NCI-H1105 (cell line): ENCODE data around the gene RIMBP2.
"Not testable (repeated sequence)": the region's sequence is repeated elsewhere in the genome, so short reads cannot be mapped to it uniquely, and the experiment has no call there.

Source experiments
- DNase-seq: peaks from one replicate; lab custom pipeline; 2025; lab: John Stamatoyannopoulos, UW

RIMBP2 gene, protein sequence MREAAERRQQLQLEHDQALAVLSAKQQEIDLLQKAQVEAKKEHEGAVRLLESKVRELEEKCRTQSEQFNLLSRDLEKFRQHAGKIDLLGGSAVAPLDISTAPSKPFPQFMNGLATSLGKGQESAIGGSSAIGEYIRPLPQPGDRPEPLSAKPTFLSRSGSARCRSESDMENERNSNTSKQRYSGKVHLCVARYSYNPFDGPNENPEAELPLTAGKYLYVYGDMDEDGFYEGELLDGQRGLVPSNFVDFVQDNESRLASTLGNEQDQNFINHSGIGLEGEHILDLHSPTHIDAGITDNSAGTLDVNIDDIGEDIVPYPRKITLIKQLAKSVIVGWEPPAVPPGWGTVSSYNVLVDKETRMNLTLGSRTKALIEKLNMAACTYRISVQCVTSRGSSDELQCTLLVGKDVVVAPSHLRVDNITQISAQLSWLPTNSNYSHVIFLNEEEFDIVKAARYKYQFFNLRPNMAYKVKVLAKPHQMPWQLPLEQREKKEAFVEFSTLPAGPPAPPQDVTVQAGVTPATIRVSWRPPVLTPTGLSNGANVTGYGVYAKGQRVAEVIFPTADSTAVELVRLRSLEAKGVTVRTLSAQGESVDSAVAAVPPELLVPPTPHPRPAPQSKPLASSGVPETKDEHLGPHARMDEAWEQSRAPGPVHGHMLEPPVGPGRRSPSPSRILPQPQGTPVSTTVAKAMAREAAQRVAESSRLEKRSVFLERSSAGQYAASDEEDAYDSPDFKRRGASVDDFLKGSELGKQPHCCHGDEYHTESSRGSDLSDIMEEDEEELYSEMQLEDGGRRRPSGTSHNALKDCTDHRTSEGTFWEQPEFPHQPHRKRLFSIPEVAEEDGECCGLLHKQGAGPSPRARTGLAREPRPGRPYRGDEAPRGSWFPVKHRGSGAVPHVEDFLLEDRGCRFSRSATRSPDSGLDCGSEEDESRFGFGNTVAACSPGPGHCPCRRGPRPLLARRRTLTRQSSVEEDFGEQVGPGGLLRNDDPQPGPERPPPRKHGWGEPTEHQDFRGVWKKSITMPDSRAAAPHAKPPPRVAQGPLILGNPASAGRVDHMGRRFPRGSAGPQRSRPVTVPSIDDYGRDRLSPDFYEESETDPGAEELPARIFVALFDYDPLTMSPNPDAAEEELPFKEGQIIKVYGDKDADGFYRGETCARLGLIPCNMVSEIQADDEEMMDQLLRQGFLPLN (N-terminal part only)

DNA sequence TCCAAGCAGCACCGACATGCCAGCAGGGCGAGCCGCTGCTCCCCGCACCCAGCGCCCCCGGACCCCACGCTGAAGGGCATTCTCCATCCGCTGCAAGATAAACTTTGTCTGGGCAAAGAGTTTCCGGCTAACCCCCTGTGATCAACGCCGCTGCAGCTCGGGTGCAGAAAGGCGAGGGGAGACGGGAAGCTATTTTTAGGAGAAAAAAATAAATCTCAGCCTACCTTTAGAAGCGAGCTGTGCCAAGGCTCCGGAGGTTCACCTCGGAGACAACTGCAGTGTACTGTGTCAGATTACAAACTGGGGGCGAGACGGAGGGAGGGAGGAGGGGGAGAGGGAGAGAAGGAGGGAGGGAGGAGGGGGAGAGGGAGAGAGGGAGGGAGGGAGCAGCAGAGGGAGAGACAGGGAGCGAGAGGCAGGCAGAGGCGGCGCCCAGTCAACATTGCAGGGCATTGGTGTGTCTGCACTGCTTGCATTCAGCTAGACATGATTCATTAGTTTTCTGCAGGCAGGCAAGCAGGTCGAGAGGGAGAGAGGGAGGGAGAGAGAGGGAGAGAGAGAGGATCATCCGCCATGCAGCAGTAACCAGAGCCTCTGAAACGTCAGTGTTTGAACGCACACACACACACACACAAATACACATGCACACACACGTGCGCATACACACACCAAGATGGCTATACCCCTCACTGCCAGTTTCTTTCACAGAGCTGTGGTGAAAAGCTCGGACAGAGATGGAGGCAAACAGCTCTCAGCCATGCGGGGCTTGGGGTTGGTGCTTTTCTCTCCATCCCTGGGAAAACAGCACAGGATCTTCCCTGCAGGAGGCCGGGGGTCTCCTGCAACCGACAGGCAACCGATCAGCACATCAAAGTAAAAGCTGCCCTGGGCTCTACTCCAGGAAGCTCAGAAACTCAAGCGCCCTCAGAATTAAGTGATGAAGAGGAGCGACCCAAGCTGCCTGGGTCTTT, at the start of gene RIMBP2:
RIMBP2 (minus strand) TSS at position 302 of the 971 bp plus-strand sequence. CDS start 237,286 bp downstream, outside the sequence.
- peak; percentile 70 for DNase-seq

DNA sequence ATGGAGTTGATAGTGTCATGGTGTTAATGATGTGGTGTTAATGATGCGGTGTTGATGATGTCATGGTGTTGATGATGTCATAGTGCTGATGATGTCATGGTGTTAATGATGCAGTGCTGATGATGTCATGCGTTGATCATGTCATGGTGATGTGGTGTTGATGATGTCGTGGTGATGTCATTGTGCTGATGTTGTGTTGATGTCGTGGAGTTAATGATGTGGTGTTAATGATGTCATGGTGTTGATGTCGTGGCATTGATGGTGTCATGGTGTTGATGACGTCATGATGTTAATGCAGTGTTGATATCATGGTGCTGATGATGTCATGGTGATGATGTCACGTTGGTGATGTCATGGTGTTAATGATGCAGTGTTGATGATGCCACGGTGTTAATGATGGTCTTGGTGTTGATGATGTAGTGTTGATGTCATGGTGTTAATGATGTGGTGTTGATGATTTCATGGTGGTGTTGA, 49.1 kb upstream of the RIMBP2 start:
- no peak for DNase-seq

DNA sequence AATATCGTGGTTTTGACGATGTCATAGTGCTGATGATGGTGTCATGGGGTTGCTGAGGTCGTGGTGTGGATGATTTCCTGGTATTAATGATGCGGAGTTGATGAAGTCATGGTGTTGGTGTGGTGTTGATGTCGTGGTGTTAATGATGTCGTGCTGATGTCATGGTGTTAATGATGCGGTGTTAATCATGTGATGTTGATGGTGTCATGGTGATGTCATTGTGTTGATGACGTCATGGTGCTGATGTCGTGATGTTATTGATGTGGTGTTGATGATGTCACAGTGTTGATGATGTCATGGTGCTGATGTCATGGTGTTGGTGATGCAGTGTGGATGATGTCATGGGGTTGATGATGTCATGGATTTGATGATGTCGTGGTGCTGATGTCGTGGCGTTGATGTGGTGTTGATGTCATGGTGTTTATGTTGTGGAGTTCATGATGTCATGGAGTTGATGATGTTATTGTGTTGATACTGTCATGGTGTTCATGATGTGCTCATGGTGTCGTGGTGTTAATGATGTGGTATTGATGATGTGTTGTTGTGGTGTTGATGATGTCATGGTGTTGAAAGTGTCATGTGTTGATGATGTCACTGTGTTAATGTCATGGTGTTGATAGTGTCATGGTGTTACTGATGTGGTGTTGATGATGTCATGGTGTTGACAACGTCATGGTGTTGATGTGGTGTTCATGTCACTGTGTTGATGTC, 48.5 kb upstream of the RIMBP2 start:
- DNase-seq, result no peak

DNA sequence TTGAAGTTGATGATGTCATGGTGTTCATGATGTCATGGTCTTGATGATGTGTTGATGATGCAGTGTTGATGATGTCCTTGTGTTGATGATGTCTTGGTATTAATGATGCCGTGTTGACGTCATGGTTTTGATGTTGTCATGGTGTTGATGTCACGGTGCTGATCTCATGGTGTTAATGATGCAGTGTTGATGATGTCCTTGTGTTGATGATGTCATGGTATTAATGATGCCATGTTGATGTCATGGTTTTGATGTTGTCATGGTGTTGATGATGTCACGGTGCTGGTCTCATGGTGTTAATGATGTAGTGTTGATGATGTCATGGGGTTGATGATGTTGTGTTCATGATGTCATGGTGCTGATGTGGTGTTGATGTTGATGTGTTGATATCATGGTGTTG, 48.0 kb upstream of the RIMBP2 start:
- DNase-seq, result no peak

DNA sequence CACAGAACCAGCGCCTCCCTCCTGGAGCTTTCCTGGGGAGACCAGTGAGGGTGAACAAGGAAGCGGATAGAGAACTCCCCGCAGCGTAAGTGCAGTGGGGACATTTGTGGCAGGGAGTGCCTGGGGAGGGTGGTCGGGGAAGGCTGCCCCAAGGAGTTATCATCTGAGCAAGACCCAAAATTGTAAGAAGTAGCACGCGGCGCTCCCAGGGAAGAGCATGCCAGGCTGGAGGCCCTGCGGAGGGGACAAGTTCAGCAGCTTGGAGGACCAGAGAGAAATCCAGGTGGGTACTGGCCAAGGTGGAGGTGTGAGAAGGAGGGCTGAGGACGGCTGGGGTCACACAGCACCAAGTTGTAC, 46.2 kb upstream of the RIMBP2 start:
- no peak for DNase-seq

DNA sequence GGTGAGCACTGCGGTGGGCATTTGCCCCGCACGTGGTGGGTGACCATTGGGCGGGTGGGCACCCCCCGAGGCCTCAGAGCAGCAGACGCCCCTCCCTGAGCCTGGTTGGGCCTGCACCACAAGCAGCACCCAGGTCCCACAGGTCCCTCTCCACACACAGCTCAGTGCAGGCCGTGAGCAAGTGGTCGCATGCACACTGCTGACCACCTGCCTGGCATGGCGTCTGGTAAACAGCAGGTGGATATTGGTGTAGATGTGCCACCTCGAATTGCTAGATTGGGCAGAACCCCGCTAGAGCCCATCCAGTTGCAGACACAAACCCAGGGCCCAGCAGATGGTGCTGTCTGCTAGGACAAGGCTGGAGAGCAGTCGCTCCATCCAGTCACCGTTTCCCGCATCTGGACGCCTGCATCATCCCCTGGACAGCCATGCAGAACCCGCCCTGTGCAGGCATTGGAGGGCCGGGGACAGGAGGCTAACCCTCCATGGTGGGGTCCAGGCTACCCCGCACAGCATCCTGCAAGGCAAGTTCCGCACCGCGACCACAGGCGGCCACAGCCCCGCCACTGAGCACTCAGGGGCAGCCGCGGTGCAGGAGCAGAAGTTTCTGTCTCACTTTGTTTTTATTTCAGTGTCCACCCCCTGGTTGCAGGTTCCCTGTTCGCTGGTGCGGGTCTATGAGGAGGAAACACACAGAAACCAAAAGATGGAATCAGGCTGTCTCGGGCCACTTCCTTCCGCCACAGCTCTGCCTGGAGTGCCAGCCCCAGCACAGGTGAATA, 45.6 kb upstream of the RIMBP2 start:
- peak; percentile 32 for DNase-seq

DNA sequence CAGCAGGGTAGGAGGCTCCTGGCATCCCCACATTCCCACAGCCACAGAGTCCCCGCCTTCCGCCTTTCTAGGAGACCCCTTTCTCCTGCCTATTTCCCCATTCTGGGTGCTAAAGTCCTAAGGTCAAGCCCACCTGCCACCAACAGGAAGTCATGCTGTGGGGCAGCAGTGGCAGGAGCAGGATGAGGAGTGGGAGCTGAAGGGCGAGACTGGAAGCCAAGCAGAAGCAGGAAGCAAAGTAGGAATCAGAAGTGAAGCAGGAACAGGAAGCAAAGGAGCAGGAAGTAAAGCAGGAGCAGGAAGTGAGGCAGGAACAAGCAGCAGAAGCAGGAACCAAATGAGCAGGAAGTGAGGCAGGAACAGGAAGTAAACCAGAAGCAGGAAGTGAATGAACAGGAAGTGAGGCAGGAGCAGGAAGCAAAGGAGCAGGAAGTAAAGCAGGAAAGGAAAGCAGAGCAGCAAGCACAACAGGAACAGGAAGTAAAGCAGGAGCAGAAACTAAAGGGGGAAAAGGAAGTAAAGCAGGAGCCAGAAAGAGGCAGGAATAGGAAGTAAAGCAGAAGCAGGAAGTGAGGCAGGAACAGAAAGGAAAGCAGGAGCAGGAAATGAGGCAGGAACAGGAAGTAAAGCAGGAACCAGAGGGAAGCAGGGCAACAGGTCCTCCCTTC, 38.3 kb upstream of the RIMBP2 start:
- DNase-seq, result no peak

DNA sequence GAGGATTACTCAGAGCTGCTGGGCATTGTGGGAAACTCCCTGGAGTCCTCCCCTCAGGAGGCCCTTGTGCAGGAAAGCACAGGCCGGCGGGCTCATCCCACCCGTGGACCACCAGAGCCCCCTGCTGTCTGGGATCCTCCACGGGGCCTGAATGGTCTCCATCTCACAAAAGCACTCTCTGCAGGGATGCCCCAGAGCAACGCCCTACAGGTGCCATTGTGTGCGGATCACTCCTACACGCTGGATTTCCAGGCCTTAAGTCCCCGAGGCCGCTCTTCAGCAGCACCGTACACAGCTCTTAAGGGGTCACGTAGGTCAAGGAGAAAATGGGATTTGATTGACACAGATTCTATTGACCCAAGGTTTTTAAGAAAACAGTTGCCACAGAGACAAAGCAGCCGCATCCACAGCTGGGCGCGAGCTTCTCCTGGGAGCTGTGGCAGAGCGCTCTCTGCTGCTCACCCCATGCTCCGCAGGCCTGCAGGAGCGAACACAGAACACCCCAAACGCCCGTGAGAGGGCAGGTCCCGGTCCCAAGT, 36.7 kb upstream of the RIMBP2 start:
- DNase-seq, result no peak

DNA sequence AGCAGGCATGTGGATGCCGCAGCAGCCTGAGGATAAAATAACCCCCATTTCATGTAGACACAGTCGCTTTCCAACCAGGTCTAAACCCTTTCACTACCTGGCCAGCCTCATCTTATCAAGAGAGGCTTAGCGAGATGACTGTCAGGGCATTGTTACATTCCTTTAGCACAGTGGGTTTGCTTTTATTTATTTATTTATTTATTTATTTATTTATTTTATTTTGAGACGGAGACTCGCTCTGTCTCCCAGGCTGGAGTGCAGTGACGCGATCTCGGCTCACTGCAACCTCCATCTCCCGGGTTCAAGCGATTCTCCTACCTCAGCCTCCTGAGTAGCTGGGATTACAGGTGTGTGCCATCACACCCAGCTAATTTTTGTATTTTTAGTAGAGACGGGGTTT, 35.9 kb upstream of the RIMBP2 start:
- not testable (repeated sequence) for DNase-seq

DNA sequence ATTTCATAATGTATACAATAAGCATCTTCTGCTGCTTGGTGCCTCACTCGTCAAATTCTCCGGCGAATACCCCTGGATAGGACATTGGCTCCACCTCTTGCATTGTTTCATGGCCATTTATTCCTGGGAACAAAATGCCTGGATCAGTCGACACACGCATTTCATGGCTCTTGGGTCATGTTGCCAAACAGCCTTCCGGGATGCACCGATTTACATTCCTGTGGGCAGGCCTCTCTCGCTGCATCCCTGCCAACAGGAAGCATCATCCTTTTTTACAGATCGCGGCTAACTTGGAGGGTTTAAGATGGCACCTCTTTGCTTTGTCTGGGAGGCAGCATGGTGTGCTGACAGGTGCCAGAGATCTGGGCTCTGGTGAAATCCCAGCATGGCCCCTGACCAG, 32.7 kb upstream of the RIMBP2 start:
- DNase-seq, result no peak

DNA sequence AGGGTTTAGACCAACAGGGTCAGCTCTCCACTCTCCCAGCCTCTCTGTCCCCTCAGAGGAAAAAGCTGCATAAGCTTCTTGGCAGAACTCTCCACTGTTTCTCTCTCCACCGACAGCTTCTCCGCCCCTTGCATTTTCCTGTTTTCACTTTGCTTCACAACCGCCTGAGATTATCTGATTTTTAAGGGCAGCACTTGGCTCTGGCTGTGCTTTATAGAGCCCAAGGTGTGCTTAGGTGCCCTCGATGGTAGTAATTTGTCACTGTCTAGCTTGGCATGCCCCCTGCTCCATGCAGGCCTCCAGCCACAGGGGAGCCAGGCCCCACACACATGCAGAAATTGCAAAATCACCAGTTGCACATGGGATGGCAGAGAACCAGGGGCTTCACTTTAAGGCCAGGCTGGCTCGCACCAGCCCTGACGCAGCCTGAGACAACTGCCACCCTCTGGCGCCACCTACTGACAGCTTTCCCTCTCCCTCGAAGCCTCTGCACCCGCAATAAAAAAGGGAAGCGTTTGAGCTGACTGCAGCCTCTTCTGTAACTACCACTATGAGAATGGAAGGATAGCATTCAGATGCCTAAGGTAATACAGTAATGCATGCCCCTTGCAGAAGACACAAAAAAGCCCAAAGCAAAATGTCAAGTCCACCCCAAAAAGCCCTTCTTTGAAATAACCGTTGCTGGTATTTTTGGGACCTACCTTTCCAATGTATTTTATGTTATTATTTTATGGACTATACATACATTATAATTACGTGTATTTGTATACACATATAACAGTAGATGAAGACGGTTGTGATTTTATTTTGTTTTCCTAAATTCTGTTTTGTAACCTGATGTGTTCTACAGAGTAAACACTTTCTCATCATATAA, 32.0 kb upstream of the RIMBP2 start:
- peak; percentile 62 for DNase-seq

DNA sequence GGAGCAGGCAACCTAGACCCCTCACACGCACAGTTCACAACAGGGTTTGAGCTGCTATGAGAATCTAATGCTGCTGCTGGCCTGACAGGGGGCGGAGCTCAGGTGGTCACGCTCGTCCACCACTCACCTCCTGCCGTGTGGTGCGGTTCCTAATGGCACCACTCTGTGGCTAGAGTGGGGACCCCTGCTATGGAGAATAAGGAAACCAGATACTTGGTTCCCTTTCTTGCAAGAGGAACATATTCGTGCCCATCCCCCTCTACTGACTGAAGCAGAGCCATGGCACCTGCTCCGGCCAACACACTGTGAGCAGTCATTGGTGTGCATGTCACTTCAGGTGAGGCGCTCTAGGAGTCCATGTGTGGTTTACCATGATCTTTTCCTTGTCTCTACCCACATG, 30.4 kb upstream of the RIMBP2 start:
- DNase-seq, result no peak

DNA sequence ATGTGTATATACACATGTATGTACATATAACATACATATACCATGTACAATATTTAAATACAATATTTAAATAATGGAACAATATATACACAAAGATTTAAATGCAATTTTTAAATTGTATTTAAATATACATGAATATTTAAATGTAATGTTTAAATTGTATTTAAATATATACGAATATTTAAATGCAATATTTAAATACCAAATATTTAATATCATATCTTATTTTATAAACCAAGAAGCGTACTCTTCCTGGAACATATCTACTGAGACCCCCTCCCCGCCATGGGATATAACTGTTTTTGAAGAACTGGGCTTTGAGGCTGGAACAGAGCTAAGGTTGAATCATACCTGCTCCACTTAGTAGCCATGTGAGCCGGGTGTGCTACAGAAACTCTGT, 29.8 kb upstream of the RIMBP2 start:
- no peak for DNase-seq

DNA sequence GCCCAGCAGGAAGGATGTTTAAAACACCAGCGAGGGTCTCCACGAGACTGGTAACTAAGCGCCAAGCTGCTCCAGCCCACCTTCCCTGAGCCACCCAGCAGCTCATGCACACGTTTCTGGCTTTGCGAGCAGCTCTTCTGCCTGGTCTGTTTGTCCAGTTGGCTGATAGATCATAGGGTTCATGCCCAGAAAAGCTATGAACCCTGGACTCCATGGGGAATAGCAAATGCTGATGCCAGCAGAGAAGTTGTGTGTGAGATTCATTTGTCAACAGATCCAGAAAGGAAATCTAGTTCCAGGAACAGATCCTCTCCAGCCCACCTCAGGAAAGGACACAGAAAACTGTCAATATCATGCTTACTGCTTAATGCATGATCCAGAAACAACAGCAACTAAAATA, 28.2 kb upstream of the RIMBP2 start:
- DNase-seq, result no peak

DNA sequence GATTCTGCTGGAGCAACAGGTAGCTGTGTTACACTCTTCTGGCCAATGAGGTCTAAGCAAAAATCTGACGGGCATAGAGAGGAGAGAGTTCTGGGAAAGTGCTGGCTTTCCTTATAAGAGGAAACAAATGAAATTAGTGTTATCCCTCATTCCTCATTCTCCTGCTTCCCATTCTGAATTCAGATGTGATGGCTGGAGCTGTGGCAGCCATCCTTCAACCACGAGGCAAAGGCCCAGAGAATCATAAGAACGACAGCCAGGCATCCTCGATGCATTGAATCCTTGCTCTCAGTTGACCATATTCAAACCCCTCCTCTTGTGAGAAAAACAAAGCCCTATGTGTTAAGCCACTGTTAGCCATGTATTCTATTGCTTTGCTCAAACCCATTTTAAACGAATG, 27.5 kb upstream of the RIMBP2 start:
- DNase-seq, result no peak

DNA sequence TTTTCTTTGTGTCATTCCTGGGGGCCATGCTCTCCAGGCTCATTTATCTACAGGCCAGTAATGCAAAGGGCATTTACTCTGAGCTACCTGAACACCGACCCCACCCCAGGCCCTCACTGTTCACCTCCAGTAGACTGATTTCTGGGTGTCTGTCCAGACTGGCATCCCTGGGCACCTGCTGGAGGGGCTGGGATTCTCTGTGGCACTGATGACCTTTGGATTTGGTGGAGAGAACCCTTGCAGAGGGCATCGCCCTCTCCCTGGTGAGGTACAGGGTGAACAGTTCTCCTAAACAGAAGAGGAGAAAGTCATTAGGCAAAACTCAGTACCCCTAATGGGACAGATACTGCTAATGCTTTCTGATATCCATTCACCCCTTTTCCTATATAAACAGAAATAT, 27.1 kb upstream of the RIMBP2 start:
- DNase-seq, result no peak

DNA sequence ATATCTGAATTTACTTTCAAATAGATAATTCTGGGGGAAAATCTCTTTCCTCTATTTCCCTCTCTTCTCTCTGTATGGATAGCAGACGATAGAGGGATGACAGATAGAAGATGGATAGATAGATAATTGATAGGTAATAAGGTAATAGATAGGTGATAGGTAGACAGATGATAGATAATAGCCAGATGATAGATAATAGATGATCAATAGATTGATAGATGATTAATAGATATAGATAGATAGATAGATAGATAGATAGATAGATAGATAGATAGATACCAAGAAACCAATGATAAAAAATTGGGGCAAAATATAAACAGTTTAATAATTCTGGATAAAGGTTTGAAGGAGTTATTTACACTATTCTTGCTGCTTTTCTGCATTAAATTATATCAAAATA, 26.6 kb upstream of the RIMBP2 start:
- DNase-seq, result no peak

DNA sequence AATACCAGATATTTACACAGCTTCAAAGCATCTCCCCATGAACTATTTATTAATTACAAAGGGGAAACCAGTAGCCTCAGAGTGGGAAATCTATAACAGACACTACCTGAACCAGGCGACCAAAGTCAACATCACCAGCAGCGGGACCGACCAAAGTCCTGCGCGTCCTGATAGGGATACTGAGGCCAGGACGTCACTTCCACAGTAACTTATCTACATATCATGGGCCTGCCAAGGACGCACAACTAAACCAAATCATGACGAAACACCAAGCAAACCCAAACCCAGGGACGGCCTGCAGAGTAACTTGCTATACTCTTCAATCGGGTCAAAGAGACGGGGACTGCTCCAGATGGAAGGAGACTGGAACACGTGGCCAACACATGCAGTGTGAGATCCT, 26.0 kb upstream of the RIMBP2 start:
- no peak for DNase-seq
